TTC549 (cell line): ENCODE results near the gene MIDN.

Experiments
- FAIRE-seq: peaks from 2 replicates; lab custom pipeline; 2012; peaks lifted over from hg19 to GRCh38; lab: Jason Lieb, UNC

MIDN gene

DNA sequence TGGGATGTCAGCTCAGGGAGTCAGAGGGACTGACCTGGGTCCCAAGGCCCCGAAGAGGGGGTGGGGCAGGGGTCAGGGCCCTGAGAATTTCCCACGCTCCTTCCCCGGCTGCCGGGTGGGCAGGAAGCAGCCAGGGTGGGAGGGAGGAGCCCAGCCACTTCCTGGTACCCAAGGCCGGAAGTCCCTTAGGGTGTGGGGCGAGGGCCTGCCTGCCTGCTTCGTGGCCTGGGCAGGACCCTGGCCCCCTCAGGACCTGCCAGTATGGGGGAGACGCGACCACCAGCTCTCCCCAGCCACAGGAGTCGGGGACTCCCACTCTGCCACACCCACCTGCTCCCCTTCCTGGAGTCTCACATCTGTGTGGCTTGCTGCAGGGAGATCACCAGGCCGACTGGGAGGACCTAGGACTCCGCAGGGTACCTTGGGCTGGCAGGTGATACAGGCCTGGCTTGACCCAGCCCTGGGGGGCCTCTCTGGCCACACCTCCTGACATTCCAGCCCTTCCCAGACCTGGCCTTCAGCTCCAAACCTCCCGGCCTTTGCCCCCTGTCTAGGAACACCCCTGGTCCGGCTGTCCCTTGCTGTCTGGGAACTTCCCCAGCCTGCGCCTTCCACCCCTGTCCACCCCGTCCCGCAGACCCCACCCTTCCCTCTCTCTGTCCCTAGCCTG lies 11.0 kb downstream of the MIDN start:
- FAIRE-seq = no peak

DNA sequence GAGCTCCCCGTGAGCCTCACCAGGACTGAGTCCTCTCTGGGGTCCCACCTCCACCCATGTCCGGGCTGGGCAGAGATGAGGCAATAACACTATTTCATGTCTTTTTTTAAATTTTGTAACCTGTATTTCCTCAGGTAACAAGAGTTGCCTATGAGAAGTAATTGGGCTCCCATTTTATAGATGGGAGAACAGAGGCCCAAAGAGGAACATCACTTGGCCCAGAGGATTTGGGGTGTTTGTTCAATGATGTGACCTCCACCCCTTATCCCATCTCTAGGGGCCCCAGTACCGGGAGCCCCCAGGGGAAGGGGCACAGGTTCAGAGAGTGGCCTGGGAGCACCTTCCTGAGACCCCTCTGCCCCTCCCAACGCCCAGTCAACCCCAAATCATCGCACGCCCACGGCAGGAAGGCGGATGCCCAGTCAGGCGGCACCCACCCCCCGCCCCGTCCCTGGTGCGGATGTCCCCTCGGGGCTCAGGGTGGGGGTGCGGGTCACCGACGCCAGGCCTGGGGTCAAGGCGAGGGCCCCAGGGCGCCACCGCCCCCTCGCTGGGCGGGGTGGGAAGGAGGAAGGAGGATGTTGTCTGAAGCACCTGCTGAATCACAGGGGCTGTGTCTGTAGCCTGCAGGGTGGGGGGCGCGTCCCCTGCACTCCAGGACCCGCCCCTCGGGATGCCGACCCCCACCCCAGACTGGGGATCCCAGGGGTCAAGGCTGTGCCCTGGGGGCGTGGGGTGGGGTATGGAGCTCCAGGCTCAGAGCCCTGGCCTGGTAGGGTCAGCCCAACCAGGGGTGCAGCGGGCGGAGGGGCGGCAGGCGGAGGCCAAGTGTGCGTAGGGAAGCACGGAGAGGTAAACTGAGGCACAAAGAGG lies 11.7 kb downstream of the MIDN start:
- no peak for FAIRE-seq

DNA sequence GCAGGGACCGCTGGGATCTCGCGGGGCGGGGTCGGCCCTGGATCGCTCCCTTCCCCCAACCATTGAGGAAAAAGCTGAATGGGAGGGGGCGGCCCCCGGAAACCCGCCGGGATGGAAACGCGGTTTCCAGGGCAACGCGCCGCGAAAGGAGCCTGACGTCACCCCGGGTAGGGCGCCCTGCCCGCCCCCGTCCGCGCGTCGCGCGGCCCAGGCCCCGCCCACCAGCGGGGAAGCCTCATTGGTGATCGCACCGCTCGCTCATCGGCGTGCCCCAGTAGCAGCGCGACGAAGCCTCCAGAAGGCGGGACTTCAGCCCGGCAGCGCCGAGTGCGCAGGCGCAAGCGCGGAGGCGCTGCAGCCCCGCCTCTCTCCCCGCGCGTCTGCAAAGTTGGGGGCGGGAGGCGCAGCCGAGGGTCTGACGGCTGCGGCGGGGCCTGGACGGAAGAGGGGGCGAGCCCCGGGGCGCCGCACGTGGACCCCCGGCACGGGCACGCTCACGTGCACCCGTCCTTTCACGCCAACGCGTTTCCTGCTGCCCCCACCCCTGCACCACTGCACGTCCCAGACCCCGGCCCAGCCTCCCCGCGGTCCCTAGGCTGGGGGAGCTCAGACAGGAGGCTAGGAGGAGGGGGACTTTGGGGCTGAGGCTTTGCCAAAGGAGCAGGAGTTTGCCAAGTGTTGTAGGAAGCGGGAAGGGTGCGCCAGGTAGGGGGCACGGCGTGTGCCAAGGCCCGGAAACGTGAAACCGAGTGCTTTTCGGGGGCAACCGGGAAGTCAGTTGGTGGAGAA lies 12.6 kb downstream of the MIDN start:
- FAIRE-seq = no peak

DNA sequence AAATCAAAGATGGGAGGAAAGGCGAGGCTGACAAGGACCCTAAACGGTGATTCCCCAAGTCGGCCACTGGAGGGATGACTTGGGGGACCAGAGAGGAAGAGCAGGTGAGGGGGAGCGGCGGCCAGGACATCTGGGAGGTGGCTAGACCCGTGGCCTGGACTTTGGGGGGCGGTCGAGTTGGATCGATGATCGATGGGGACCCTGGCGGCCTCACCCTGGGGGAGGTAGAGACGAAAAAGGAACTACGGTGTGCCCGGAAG lies 13.1 kb downstream of the MIDN start:
- no peak for FAIRE-seq

DNA sequence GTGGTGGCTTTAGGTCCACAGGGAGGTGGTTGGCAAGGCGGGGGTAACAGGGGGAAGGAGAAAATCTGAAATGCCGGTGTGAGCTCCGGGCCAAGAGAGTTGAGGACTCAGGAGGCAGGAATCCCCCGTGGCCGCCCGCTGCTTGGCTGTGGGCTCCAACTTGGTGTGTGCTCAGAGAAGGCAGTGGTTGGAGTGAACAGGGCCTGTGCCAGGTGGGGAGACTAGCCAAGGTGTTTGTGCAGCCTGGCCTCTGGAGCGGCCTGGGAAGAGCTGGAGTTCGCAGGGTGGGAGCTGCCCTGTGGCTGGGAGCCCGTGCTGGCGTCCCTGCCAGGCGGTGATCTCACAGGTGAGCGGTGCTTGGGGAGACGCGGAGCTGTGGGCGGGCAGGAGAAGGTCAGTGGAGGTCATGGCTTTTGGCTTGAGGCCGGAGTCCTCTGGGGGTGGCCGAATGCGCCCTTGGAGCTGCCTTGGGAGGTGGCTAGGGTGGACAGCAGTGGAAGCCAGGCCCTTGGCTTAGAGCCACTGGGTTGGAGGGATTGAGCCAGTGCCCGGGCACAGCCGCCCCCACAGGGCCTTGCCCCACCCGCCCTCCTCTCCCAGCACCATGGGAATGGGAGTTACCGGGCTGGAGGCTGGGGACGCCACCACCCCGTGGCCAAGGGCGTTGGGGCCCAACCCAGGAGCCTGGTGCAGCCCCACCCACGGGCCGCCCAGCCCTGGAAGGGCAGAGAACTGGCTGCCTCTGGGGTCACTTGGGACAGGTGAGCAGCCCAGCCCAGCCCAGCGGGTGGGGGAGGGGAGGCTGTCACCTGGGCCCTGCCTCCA lies 13.6 kb downstream of the MIDN start:
- no peak for FAIRE-seq

DNA sequence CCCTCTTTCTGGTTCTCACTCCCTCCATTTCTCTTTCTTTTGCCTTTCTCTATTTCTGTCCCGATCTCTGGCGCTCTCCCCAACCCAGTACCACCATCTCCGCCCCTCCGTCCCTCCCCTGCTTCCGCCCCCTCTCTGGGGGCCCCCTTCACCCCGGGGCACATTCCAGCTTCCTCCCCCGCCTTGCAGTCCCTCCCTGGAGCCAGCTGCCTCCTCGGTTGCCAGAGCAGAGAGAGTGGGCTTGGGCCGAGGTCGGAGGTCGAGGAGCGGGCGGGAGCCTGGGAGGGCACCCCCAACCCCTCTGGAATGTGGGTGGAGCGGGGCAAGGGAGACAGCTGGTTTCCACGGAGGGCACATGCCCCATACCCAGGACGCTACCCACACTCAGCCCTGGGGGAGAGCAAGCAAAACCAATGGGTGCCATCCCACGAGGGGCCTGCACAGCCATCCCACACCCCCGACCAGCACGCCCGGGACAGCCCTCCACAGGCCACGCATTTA lies 14.3 kb downstream of the MIDN start:
- FAIRE-seq = no peak

DNA sequence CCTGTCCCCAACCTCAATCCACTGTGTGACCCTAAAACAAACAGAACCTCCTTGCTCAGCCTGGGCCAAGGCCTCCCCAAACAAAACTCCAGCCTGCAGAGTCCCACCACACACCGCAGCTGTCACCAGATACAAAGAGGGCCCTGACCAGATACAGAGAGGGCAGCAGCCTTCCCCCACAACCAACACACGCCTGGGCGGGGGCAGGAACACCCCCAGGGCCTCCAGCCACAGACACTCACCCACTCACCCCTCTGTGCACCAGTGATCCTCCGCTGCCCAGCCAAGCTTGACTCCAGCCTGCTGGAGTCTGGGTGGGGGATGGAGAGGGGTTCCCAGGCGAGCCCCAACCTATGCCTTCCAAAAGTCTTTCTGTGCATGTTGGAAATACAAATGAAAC lies 14.8 kb downstream of the MIDN start:
- FAIRE-seq = no peak

DNA sequence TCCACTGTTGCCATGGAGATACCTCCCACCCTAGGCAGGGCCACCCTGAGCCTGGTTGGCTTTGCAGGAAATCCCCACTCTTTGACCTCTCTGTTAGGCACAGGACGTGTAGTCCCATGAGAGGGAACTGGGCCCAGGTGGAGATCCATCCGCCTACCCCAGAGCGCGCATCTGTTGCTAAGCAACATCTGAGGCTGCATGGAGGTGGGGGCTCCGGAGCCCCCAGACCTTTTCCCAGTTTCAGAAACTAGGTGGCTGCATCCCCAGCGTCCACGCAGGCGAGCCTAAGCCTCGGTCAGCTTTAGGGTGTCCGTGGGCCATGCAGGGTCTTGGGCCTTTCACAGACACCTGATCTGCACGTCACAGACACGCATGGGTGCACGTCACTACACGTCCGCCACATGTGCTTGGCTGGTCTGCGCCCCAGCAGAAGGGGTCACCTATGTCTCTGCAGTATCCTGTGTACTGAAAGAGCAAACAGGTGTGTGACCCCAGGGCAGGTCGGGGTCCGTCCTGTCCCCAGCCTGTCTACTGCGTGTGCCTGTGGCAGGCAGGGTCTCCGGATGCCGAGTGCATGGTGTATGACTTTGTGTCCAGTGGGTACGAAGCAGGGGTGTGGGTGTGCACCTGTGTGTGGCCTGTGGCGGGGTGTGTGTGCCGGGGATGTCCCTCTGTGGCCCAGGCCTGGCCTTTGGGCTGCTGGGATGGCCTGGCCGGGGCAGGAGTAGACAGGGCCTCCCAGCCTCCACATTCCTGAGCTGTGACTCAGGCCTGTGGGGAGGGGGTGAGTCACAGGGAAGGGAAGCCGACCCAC lies 16.6 kb downstream of the MIDN start:
- no peak for FAIRE-seq

DNA sequence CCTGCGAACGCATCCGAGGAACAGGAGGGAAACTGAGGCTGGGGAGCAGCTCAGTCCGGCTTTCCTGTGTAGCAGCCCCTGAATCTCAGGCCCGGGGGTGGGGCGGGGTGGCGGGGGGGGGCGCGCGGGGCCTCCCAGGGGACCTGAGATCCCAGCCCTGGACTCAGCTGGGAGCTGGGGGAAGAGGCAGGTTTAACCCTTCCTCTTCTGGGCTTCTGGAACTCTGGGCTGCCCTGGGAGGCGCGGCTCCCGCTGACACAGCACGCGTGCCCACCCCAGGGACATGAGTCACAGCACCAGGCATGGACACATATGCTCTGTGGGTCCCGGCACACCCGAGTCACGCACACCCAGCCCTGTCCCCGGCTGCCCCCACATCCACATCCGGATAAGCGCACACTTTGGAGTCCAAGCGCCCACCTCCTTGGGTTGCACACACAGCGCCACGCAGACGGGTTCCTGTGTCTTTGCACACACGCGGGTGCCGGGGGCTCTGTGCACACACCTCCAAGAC lies 17.3 kb downstream of the MIDN start:
- FAIRE-seq = no peak

DNA sequence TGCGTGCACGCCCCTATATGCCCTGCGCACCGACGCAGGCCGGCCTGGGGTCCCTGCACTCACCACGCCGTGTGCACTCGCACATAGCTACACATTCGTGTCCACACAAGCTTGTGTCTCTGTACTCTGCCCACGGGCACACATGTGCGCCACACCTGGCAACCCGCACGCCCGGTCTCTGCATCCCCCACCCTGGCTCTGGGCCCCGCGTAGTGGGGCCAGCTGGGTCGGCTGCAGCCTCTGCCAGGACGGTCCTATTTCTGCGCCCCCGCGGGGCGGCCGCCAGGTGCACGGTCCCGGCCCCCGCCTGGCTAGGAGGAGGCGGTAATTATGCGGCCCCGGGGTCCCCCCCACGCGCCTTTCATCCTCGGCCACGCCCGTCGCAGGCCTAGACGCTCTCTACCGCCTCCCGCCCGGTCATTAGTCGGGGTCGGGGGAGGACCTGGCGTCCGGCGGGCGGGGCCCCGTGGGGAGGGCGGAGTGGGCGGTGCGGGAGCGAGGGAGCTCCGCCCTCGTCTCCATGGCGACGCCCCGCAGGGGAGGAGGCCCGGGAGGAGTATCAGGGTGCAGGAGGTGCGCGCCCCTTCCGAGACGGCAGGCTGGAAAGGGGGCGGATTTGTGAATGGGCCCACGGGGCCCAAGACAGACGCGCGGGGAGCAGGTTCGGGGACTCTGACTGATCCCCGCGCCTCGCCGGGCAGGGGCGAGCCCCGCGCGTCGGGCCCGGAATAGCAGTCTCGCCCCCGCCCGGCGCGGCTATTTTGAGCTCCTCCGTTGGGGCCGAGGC lies 17.9 kb downstream of the MIDN start:
- FAIRE-seq = no peak

DNA sequence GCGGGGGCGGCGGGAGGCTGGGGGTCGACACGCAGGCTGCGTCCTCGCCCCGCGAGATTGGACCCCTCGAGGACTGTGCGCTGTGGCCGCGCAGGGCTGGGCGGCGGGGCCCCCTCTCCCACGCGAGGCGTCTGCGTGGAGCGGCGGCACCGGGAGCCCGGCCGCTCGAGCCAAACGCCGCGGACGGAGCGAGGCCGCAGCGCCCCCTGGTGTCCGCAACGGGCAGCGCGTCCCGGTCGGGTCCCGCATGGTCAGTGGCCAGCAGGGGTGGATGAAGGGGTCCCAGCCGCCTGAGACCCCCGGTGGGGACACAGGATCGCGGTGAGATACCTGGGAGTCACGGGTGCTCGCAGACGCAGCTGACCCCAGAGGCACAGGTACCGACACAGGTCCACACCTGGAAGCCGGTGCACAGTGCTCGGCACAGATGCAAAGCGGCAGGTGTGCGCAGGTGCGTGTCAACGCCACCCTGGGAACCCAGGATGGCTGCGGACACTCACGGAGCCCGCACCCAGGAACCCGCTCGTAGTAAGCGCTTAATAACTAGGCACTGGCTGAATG lies 18.6 kb downstream of the MIDN start:
- no peak for FAIRE-seq

DNA sequence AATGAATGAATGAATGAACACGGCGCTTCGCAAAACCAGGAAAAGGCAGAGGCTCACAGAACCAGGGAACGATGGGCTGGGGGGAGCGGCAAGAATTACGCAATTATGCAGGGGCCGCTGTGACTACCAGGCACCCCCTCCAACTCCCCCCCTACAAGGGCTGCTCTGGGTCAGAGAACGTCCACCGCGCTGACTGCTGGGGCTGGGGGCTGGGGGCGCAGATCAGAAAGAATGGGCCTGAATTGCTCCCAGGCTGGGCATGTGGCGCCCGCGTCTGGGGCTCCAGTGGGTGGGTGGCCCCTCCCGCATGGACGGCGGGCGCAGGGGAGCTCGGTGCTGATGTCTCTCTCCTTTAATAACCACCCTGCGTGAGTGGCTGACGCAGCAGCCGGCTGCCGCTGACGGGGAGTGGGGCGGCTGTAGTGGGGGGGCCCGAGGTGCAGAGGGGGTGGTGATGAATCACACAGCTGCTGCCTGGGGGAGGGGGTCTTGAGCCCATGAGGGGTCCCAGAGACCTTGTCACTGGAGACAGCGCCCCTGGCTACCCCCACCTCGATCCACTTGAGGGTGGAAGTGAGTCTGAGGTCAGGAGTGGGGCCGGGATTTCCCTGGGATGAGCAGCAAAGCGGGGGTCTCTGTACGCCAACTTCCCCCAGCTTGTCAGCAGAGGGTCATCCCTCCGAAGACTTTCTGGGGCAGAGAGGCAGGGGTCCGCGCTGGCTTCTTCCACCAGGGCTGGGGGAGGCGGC lies 19.3 kb downstream of the MIDN start:
- FAIRE-seq = no peak

DNA sequence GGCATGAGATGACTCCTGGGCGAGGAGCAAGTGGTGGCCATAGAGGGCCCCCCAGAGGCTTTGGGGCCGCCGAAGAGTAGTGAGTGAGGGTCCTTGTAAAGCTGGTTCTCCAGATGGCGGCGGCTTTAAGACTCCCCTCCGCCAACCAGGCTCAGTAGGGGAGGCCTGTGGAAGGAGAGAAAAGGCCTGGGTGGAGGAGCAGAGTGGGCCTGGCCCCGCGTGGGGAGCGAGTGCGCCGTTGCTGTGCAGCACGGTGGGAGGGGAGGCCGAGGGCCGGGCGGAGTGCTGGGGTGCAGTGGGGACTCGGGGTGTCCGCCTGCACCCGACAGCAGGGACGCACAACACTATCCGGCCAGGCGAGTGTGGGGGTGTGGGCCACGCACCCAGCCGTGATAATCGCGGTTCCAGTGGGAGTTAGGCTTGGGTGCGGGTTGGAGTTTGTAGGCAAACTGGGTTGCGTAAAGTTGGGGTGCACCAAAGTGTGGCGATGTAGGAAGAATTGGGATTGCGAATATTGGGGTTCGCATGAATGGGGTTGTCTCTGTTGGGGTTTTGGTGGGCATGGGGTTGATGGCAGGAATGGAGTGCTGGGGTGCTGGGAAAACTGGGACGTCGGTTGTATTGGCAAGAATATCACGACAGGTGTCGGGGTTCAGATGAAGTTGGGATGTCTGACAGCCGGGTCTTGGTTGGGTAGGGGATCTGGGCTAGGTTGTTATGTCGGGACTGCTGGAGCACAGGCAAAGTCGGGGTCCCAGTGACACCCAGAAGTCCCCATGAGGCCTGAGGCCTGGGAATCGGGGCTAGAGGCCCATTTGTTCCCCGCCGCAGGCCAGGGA lies 20.1 kb downstream of the MIDN start:
- FAIRE-seq = no peak

DNA sequence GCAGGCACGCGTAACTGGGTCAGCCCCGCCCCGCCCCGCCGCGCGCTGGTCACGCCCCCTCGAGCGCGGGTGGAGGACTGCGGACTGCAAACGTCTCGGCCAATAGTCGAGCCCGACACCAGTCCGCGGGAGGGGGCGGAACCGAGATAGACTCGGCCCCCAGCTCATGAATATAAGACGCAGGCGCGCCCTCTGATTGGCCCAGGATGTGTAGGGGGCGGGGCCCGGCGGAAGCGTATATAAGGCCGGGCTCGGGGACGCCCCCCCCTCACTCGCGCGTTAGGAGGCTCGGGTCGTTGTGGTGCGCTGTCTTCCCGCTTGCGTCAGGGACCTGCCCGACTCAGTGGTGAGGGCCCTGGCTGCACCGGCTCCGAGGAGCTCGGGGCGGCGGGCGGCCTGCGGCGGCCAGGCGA lies 20.7 kb downstream of the MIDN start, which contains the start of gene CIRBP:
Gene CIRBP, plus strand, starts transcription at position 268 of the 413 bp plus-strand sequence. CDS start 1,602 bp downstream, outside the sequence.
- peak; percentile 80 for FAIRE-seq

DNA sequence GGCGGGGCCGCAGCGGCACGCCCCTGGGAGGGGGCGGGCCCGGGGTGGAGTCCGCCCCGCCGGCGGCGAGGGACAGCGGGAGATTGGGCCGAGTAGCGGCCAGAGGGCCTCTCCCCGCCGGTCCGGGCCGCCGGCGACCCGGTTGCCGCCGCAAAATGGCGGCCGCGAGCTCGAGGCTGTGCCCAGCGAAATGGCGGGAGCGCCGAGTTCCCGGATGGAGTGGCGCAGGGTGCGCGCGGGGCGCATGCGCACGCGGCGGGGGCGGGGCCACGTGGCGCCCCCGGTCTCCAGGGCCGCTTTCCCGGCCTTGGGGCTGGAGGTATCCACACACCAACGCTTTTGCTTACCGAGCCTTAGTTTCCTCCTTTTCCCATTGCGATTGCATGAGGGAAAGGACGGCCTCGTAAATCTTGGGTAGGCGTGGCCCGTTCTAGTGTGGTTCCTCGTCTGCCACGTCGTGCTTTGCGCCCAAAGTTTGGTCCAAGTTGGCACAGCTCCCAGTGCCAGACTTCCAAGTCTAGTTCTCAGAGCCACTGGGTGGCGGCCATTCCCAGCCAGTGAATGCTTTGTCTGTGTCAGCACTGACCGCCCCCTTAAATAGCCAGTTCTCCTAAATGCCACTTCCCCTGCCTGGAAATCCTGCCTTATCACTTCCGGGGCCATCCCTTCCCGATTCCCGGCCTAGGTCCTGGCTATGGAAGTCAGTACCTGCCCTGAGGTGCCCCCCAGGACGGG lies 21.3 kb downstream of the MIDN start:
- FAIRE-seq = no peak

DNA sequence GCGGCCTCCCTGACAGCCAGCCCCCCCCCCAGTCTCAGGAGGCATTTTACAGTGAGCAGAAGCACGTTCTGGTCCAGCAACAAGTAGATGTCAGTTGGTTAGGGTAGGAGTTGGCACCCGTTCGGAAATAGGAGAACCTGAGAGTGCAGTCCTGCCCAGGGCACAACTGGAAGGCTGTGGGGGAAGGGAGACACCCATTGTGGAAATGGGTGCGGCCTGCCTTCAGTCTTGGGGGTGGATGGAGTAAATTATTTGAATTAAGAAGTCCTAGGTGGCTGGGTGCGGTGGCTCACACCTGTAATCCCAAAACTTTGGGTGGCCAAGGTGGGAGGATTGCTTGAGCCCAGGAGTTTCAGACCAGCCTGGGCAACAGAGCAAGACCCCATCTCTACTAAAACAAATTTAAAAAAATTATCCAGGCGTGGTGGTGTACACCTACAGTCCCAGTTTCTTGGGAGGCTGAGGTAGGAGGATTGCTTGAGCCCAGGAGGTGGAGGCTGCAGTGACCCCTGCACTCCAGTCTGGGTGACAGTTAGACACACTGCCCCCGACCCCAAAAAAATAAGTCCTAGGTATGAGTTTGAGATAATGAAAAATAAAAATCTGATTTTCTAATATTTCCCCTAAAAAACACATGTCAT lies 21.9 kb downstream of the MIDN start:
- no peak for FAIRE-seq
